ENCODE data around the gene PTPN14.
"Not testable (repeated sequence)": the region's sequence is repeated elsewhere in the genome, so short reads cannot be mapped to it uniquely, and the experiment has no call there.

The PTPN14 gene

DNA sequence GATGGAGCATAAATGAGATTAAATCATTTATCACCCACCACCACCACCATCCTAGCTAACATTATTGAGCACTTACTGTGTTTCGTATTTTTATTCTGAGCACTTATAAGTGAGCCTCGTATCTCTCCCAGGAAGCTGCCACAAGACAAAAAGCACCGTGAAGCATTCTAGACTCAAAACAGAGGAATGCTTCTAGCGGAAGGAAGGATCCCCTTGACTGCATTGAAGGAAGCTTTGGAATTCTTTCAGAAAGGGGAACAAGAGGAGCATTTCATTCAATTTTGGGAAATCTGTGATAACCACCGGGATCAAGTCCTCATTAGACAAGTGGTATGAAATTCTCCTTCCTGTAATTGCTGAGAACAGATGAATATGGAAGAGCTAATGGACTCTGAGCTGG lies 66.3 kb downstream of the PTPN14 start:
- DNase-seq (ENCODE audit: low read depth, low spot score), result no peak
- H3K27ac ChIP-seq, result no peak overlapping the region

DNA sequence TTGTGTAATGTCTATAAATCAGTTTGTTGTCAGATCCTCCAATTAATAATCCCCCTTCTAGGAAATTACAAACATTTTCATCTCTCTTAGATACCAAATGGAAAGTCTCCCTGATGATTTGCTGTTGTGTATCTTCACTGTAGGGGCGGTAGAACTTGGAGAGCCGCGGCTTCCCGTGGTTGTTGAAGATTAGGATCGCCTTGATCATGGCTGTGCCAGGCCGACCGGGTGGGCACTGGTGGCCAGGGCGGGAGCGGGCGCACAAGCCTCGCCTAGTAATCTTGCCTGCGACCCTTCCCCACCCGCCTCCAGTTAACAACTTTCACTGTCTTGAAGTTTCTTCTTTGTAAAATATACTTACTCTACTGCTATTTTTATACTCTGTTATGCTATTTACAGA lies 68.2 kb downstream of the PTPN14 start:
- H3K27ac ChIP-seq, result peak overlapping the region; percentile 47
- DNase-seq (ENCODE audit: low read depth, low spot score), result not testable (repeated sequence)

DNA sequence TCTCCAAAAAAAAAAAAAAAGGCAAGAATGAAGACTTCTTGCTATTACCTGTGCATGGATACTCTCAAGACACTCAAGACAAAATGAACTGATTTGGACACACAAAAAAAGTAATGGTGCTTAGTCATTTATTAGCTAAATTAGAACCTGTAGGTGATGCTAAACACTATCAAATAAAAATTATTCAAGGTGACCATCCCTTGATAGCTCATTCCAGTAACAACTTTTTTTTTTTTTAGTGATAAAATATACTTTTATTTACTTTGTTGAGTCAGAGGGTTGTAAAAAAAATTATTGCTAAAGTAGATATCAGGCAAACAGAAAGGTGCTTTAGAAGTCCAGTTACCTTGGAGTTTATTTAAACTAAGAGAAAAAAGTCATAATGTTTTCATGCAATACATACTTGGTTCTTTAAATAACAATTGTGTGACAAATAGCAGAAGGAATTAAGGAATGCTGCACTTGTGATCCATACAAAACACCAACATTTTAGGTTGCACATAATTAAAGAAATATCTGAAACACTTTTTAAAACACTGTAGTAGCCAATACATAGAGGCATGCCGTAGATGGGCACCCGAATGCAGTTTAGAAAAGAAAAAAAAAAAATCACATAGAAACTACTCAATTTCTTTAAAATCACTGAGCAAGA lies 69.3 kb downstream of the PTPN14 start:
- not testable (repeated sequence) for DNase-seq (ENCODE audit: low read depth, low spot score)
- H3K27ac ChIP-seq, result peak overlapping the region; percentile 47

DNA sequence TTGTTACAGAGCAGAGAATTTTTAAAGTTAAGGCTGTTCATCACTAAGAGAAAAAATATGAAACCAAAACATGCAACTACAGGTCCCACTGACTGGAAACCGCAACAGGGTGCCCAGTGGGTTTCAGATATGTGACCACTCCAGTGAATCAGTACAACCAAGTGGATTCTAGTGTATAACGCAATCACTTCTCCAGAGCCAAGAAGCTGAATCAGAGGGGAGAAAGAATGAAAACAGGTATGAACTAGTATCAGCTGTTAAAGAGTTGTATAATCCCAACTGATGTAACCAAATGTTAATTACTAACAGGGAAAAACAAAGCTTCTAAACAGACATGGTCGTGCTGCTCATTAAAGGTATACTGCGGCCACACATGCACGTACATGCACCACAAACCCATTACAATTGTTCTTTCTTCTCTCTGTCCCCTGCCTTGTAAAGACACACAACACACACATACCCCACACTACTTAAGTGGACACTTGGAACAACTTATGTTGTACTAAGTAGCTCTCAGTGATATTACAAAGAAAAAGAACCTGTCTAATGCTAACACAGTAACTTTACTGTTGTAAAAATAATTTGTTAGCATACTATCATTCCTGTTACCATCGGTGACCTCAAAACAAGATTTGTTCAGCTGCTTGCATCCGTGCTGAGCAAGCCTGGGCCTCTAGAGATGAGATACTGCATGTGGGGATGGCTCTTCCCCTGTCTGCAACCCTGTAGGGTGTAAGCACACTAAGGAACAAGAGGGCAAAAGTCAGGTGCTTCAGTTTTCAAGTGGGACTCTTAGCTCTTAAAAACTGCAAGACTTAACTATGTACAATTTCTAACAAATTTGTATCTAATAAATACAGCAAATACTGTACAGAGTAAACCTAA lies 74.2 kb downstream of the PTPN14 start:
- peak overlapping the region; percentile 100 for H3K27ac ChIP-seq
- DNase-seq (ENCODE audit: low read depth, low spot score), result peak; percentile 98

DNA sequence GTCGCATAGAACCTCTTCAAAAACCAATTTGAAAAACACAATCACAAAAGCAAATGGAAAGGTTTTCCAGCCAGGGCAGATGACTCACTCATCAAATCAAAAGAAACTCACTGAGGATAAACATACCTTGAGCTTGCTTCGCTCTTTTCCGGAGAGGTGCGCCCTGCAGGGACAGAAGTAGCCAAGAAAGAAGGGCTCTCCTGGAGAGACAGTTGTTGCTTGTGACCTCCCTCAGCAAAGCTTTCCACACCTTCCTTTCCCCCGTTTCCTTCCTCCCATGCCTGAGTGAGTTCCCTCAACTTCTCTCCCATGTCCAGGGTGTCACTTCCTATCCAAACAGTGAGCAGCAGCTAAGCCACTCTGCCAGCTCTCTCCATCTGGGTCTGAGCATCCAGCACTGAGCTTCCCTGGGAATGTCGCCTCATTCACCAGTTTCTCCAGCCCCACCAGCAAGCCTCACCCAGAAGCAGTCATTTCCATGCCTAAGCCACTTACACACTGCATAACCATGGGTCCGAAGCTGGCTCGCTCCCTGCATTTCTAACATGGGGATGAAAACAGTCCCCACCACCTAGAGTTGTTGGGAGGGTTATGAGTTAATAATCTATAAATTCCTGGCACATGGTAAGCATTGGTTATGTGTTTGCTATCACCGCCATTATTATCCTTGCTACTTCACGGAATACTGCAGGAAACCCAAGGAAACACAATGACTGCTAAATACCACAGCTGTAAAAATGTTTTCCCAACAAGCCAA lies 75.0 kb downstream of the PTPN14 start:
- peak overlapping the region; percentile 100 for H3K27ac ChIP-seq
- no peak for DNase-seq (ENCODE audit: low read depth, low spot score)

DNA sequence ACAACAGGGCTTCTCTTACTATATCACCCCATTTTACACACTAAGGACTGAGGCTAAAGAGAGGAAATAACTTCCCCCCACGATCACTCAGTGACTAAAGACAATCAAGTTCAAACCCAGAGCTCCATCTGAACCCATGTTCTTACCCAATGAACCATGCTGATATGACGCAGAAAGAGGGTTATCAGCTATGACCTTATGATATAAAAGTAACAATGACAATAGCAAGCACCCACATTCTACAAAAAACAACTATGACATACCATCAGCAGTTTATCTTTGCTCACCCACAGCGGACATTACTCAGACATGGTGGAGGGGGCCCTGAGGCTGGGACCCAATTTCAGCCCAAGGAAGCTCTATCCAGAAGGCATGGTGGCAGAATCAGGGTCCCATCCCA lies 75.7 kb downstream of the PTPN14 start:
- H3K27ac ChIP-seq, result peak overlapping the region; percentile 100
- DNase-seq (ENCODE audit: low read depth, low spot score), result no peak

DNA sequence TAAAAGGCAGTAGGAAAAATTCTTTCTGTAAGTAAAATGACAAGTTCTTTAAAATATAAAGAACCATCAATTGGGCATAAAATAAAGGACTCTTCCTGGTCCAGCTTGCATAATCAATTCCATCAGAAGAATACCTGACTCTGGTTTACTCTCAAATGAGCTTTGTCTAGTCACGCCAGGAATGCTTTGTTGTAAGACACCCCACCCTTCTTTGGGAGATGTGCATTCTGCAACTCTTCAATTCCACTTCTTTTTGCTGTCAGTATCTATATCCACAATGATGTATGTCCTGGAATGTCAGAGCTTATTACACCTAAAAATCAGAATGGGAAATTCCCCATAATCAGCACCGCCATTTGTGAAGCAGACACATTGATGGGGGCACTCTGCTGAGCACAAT lies 76.1 kb downstream of the PTPN14 start:
- peak overlapping the region; percentile 100 for H3K27ac ChIP-seq
- DNase-seq (ENCODE audit: low read depth, low spot score), result peak; percentile 41

DNA sequence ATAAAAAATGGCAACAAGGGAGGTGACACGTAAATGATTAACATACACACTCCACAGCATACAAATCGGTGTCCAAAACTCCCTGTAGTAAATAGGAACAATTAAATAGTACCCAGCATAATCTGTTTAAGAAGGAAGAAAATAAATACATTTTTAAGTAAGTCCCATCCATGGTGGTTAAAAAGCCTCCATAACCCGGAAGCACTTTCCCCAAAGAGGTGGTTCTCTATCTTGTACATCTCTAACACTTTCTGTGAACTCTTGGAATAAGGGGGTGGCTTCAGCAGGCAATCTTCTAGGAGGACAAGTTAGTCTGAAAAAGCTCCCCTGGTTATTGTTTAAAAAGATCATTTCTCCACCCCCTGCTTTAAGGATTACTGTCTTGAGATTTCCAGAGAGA lies 76.9 kb downstream of the PTPN14 start:
- H3K27ac ChIP-seq, result peak overlapping the region; percentile 100
- DNase-seq (ENCODE audit: low read depth, low spot score), result no peak

DNA sequence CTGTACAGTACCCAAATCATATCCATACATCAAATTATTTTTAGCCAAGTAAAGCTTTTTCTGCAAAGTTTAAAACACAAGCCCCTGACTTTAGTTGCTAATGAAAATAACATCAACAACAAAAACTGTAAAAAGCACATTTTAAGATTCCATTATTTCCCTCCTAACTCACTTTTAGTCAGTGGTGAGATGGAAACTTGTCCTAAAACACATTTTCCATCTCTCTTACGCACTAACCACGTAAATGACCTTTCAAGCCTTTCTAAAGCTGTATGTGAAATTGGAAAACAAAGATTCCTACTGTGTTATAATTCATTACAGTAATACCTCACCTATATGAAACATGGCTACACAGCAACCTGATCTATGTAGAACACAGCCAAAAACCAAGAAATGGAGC lies 77.5 kb downstream of the PTPN14 start:
- DNase-seq (ENCODE audit: low read depth, low spot score), result no peak
- H3K27ac ChIP-seq, result peak overlapping the region; percentile 100

DNA sequence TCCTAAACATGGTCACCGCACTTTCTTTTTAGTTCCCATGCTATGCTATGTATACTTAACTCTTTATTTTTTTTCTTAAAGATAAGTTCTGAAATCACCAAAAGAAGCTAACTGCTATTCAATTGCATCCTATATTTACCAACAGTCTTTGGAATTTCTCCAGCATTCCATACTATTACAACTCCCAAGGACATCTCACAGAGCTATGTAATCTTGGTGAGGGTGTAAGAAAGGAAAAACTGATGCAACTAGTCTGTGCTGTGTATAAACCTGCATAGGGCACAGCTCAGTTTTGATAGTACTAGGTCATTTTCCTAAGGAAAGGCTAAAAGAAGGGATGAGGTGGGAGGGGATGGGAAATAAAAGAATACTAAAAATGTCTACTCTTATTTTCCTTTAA lies 78.0 kb downstream of the PTPN14 start:
- DNase-seq (ENCODE audit: low read depth, low spot score), result no peak
- peak overlapping the region; percentile 100 for H3K27ac ChIP-seq

DNA sequence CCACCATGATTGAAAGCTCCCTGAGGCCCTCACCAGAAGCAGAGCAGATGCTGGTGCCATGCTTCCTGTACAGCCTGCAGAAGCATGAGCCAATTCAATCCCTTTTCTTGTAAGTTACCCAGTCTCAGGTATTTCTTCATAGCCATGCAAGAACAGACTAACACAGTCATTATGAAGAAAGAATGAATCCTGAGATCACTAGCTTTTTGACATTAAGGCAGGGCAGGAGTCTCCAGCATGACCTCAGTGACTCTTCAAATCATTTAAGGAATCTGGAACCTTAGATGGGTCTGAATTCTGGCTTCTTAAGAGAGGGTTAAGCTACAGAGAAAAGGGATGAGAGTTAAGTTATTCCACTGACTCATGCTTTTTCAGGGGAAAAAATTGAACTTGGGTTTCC lies 79.0 kb downstream of the PTPN14 start:
- DNase-seq (ENCODE audit: low read depth, low spot score), result no peak
- peak overlapping the region; percentile 100 for H3K27ac ChIP-seq

DNA sequence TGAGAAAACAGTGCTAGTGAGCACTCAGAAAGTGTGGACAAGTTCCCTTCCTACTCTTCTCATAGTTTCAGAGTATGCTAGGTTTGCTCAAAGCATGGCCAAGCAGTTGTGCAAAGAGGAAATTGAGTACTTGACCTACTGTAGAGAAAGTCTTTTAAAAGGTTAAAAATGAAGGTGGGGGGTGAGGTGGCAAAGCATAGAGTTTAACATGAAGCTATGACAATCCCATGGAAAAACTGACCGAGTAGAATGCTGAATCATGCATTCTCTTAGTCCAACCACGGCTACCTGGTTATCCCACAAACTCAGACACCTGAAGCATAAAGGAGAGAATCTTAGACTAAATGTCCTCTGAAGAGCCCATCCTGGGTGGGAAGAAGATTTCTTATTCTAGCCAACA lies 79.9 kb downstream of the PTPN14 start:
- no peak for DNase-seq (ENCODE audit: low read depth, low spot score)
- peak overlapping the region; percentile 100 for H3K27ac ChIP-seq

DNA sequence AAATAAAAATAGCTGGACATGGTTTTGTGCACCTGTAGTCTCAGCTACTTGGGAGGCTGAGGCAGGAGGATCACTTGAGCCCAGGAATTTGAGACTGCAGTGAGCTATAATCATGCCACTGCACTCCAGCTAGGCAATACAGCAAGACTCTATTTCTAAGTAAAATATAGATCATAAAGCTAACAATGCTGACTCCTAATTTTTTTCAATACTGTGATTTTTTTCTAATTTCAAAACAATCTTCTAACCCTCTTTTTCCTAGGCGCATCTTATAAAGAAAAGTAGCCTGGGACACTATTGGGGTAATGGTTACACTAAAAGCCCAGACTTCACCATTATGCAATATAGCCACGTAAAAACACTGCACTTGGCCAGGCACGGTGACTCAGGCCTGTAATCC lies 81.3 kb downstream of the PTPN14 start:
- peak overlapping the region; percentile 91 for H3K27ac ChIP-seq
- DNase-seq (ENCODE audit: low read depth, low spot score), result no peak

DNA sequence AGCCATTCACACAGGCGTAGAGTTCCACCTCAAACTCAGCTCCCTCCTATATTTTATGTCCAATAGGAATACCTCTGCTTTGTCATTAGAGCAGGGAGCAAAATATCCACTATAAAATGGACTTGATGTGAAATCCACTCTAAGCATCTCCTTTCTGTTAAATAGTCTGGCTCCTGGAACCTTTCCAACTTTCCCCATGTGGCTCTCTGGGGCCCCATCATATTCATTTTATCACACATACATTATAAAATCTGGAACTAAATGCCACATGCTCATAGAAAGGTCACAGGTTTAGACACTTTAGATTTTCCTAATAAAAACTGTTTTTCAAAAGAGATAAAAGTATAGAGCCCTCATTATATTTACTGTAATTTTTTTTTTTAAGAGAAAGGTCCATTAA lies 82.1 kb downstream of the PTPN14 start:
- H3K27ac ChIP-seq, result peak overlapping the region; percentile 91

DNA sequence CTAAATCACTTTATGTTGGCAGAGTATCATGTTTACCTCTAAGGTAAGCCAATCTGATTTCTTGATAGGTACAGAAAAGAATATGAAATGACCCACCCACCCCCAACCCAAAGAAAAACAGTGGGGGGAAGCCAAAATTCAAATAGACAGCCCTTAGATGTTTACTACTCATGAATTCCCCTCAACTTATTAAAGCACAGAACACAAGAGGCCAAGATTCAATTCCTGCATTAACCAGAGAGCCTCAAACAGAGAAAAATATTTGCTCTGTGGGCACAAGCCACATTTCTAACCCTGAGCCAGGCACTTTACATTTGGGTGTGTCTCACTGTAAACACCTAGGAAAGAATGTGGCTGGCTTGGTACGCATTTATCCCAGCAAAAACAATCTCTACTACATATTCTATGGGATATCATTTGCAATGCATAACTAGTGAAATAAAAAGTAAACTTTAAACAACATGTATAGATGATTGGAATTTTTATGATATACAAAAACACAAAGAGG lies 84.3 kb downstream of the PTPN14 start:
- peak overlapping the region; percentile 91 for H3K27ac ChIP-seq
- no peak for DNase-seq (ENCODE audit: low read depth, low spot score)

More for the DNA sequence above, 82.1 kb downstream of the PTPN14 start:
- no peak for DNase-seq (ENCODE audit: low read depth, low spot score)

DNA sequence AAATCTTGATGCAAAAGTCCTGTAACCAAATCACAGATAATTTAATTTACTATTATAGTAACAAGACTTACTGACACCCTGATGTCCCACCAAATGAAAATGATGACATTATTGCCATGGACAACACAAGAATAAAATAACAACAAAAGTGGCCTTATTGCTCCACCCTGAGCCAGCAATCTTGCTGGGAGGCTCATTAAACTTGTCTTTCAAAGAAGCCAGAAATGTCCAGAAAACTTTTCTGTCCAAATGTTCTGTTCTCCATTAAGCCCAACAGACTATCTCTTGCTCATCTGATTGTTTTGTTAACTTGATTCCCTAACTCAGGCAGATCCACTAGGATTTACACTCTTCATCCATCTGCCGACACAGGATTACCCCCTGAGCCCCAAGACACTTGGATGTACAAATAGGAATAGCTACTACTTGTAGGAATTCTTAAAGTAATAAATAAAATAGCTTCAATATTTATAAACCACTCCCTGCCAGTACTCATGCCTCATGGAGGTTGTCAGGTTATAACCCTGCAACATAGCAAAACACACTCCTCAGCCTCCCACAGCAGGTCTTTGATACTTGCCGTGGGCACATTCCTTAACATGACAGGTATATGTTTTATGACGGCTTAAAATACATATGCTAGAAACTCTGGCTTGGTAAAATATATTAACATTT lies 84.9 kb downstream of the PTPN14 start:
- no peak for DNase-seq (ENCODE audit: low read depth, low spot score)

DNA sequence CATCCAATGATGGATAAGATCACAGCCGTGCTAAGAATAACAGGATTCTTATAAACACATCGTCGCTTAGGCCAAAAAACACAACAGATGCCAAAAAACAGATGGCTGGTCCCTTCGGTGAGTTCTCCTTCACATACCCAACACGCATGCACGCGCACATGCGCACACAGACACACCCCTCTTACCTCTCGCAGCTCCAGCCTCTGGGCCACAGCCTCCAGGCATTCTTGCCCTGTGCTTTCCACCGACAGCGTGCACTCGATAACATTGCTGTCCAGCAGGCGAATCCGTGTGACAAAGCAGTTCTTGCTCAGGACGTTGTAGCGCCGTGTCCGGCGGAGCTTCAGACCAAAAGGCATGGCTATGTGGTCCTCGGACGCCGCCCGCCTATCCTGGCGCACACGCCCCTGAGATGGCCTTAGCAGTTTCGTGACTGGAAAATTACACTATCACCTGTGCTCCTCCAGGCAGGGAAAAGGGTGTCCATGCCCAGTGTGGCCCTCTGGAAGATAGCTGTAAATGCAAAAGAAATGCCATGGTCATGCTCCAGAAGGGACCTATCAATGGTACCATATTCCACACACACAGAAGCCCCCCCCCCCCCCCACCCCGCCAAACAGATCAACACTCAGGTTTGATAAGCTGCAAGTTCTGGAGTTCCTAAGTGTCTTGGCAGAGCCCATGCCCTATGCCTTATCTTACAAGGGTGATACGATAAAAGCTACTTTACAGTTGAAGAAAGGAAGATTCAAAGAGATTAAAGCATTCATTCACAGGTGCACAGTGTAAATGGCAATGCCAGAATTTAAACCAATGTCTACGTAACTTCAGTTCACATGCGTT lies 86.7 kb downstream of the PTPN14 start:
- no peak for DNase-seq (ENCODE audit: low read depth, low spot score)
- no peak overlapping the region for H3K27ac ChIP-seq

More for the DNA sequence above, 84.9 kb downstream of the PTPN14 start:
- H3K27ac ChIP-seq, result peak overlapping the region; percentile 91

DNA sequence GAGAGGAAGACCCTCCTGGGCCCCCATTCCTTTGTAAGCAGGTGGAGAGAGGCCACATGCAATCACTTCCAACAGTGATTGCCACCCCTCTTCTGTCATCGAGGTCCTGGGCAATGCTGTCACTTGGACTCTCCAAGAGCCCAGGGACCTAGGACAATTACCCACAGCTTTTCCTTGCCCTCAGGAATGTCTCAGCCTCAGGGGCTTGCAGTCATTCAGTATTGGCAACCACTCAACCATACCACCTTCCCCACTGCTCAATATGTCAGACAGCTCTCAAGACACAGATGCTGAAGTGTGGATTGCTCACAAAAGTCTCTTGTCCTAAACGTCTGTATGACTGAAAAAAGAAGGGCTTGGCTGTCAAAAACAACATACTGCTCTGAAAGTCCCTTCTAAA lies 87.8 kb downstream of the PTPN14 start:
- peak overlapping the region; percentile 72 for H3K27ac ChIP-seq
- no peak for DNase-seq (ENCODE audit: low read depth, low spot score)

DNA sequence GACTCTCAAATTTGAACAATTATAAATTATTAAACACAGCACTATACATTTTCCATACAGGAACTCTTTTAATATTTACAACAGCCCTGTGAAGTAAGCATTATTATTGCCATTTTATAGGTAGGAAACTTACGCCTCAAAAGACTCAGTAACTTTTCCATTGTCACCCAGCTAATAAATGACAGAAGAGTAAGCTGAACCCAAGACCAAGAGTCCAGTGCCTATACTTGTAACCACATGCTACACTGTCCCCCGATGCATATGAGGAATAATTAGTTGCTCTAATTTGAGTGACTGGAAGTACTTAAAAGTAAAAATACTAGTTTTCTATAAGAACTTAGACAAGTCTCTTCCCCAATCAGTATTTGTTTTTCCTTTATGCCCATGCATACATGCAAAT lies 88.5 kb downstream of the PTPN14 start:
- no peak for DNase-seq (ENCODE audit: low read depth, low spot score)
- H3K27ac ChIP-seq, result peak overlapping the region; percentile 72
